Aorta (tissue), 5 donors: Measurements from ENCODE around the gene ERC2. TPM values are rescaled to one million over a fixed set of nuclear protein-coding genes. Genes with fewer than 3 reads are reported as not detected.
A peak's percentile ranks its signal among the peaks of the same experiment; 100 is the strongest.
"Not testable (repeated sequence)": the region's sequence is repeated elsewhere in the genome, so short reads cannot be mapped to it uniquely, and the experiment has no call there.

ENCODE experiments used
- ATAC-seq: fragments of 200-7000 bp; cut with Tn5 transposase; one replicate; pipeline ENCODE4 v1.9.1; 2022; ENCODE audit warnings: moderate library complexity; ENCODE audit not compliant: low FRiP score
- DNase-seq, 2 donors: peaks; one replicate each; pipeline ENCODE4 v3.0.0-alpha.2; 2020
- H3K27ac ChIP-seq, 2 donors: one replicate each; pipeline ENCODE4 v1.5.1; 2013; ENCODE audit warnings: low read length in 2 of 2, mild to moderate bottlenecking in 2 of 2, moderate library complexity in 2 of 2, control low read depth in 1 of 2, inconsistent platforms in 1 of 2, low read depth in 1 of 2
- H3K27me3 ChIP-seq, 2 donors: one replicate each; pipeline ENCODE4 v1.6.1; 2013; ENCODE audit warnings: control low read depth in 1 of 2, low read length in 1 of 2, mild to moderate bottlenecking in 1 of 2, moderate library complexity in 1 of 2; ENCODE audit not compliant: insufficient read depth in 2 of 2, control insufficient read depth in 1 of 2
- H3K36me3 ChIP-seq, 2 donors: one replicate each; pipeline ENCODE4 v1.6.1; 2013; ENCODE audit warnings: control low read depth in 1 of 2, low read length in 1 of 2, mild to moderate bottlenecking in 1 of 2; ENCODE audit not compliant: insufficient read depth in 2 of 2, control insufficient read depth in 1 of 2
- H3K4me1 ChIP-seq, 2 donors: one replicate each; pipeline ENCODE4 v1.6.1; 2013; ENCODE audit warnings: low read length in 2 of 2, control low read depth in 1 of 2, mild to moderate bottlenecking in 1 of 2, moderate library complexity in 1 of 2; ENCODE audit not compliant: insufficient read depth in 2 of 2, control insufficient read depth in 1 of 2
- H3K4me3 ChIP-seq, 2 donors: one replicate each; pipeline ENCODE4 v1.5.1; 2013; ENCODE audit warnings: low read length in 2 of 2, control low read depth in 1 of 2, mild to moderate bottlenecking in 1 of 2
- H3K9me3 ChIP-seq: one replicate; pipeline ENCODE4 v1.6.1; 2013; ENCODE audit warnings: mild to moderate bottlenecking, low read length; ENCODE audit not compliant: control insufficient read depth
- WGBS, 2 donors: extraction: QIAGEN DNeasy Blood & Tissue Kit; methylation state at CpG; one replicate each; pipeline ENCODE4 v1.1.7; 2013; 5-methylcytosine and 5-hydroxymethylcytosine counted together
- intact Hi-C, 2 donors: fragments of 100-400 bp; cut with DNase I; formaldehyde crosslinking; loops; one replicate each; pipeline versions ENCODE4 v1.14.2 to v1.15.0; 2022
- polyA plus RNA-seq, 2 donors: library from polyadenylated mRNA; stranded (reverse); fragments of 200-250 nt; gene quantifications; one replicate each; pipeline ENCODE4 v1.2.3, GENCODE V29; 2013
- total RNA-seq, 2 donors: library from RNA; stranded (reverse); fragmentation: NEBNext Ultra II Directional; extraction: Animal tissue kit (Norgen Biotek cat#: 25700); gene quantifications; one replicate each; pipeline ENCODE4 v1.2.1, GENCODE V29; 2021
- donor health status: healthy with polysubstance abuse.
- donor health status: Bipolar disorder and iron deficiency.
- donor health status: DM: no; HTN: no; CAD: no.
- donor health status: DM: no; HTN: no; CAD: no.
- donor health status: DM: yes; HTN: yes; CAD: no.

The ERC2 gene
- total and polyA plus RNA-seq, 4 donors, result 0.27 to 0.55 TPM; not detected in 2

DNA sequence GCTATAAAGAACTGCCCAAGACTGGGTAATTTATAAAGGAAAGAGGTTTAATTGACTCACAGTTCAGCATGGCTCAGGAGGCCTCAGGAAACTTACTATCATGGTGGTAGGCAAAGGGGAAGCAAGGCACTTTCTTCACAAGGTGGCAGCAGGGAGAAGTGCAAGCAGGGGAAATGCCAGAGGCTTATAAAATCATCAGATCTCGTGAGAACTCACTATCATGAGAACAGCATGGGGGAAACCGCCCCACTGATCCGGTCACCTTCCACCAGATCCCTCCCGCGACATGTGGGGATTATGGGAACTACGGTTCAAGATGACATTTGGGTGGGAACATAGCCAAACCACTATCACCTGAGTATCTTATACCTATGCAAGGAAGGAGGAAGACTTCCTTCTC, 963.2 kb downstream of the ERC2 start:
- ATAC-seq, DNase-seq, H3K4me3 ChIP-seq, H3K9me3 ChIP-seq, H3K4me1 ChIP-seq, H3K27ac ChIP-seq, H3K36me3 ChIP-seq, intact Hi-C loops, H3K27me3 ChIP-seq: not testable (repeated sequence)
- 42 to 50% methylated on average over 6 of the region's 6 CpGs for WGBS, 2 donors

DNA sequence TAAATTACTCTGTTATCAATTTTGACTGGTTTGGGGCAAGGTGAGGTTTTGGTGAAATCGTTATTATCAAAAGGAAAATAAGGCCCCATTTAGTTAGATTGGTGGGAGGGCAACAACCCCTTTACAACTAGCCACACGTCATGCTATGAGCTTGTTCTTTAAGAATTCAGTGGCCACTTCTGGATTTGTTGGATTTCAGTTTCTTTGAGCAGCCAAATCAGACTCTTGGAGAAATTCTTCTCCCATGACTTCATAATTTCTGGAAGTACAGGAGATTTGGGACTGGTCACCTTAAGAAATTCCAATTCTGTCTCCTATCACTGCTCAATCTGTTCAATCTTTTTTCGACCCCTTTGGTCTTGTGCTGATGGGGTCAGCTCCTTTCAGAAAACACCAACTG, 966.4 kb downstream of the ERC2 start:
- 73 to 80% methylated on average over 3 of the region's 3 CpGs for WGBS, 2 donors
- intact Hi-C loops, result no loop called here

DNA sequence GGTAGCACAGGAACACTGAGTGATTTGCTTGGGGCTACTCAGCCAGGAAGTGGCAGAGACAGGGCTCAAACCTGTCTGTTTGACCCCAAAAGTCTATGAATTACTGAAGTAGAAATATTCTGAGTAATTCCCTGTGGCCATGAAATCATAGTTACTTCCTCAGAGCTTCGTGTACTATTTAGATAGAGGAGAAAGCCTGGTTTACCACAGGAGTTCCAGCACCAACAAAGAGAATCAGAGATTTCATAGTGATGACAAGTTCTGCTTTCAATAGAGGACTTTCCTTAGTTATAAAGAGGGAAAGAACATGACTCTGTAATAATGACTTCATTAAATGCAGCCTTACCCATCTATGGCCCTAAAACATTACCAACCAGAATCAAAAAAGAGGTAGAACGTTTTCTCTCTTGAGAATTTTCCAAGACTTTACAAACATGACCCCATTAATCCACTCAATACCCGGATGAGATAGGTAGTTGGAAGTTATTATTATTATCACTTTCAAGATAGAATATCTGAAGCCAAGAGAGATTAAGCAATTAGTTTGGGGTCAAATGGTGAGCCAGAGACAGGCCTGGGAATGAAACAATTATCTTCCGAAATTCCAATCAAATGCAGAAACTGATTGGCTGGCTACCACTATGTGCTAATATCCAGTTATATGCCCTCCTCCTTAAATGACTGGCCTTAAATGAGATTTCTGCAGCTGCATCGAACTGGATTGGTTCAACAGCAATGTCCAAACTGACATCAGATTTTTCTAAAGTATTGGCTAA, 967.5 kb downstream of the ERC2 start:
- DNase-seq (no peak), ATAC-seq (no peak)
- H3K36me3 ChIP-seq, result no peaks in the 10 kb centered on the region
- intact Hi-C loops, result no loop called here
- H3K4me3 ChIP-seq, result no peak overlapping the region
- peaks cover 0 to 5% of the 10 kb centered on the region in 2 donors for H3K27me3 ChIP-seq
- no peak overlapping the region for H3K27ac ChIP-seq
- H3K4me1 ChIP-seq, result no peaks in the 10 kb centered on the region
- WGBS, 2 donors, result 73 to 75% methylated on average over 5 of the region's 5 CpGs
- no peaks in the 10 kb centered on the region for H3K9me3 ChIP-seq

More for the DNA sequence above, 966.4 kb downstream of the ERC2 start:
- H3K36me3 ChIP-seq, result no peaks in the 10 kb centered on the region
- ATAC-seq (no peak), DNase-seq (no peak)
- H3K9me3 ChIP-seq, result no peaks in the 10 kb centered on the region
- H3K27me3 ChIP-seq, result peaks cover 0 to 6% of the 10 kb centered on the region in 2 donors
- no peak overlapping the region for H3K4me3 ChIP-seq
- no peak overlapping the region for H3K27ac ChIP-seq
- H3K4me1 ChIP-seq, result no peaks in the 10 kb centered on the region

DNA sequence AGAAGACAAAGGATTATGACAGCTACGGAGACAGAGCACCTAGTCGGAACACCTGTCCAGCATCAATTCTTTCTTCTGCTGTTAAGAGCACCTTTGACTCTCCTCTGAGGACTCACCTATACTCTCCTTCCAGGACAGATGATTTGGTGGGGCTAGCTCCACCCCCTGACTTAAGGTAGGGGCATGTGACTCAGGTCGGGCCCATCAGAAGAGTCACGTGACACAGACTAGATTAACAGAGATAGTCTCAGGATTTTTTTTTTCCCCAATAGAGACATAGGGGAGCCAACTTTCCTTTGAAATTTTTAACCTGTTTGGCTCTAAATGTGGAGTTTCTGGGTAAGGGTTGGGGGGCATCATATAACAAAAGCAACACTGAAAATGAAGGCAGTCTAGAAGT, 969.7 kb downstream of the ERC2 start:
- Histone ChIP-seq H3K9me3 (no peaks in the 10 kb centered on the region), H3K4me1 (no peaks in the 10 kb centered on the region), H3K27ac (no peak overlapping the region), H3K27me3 (peaks cover 0 to 3% of the 10 kb centered on the region in 2 donors), H3K36me3 (no peaks in the 10 kb centered on the region), H3K4me3 (no peak overlapping the region)
- intact Hi-C loops, result no loop called here
- whole genome bisulfite sequencing, 2 donors, result 85 to 86% methylated on average over 4 of the region's 4 CpGs
- ATAC-seq (no peak), DNase-seq (no peak)

DNA sequence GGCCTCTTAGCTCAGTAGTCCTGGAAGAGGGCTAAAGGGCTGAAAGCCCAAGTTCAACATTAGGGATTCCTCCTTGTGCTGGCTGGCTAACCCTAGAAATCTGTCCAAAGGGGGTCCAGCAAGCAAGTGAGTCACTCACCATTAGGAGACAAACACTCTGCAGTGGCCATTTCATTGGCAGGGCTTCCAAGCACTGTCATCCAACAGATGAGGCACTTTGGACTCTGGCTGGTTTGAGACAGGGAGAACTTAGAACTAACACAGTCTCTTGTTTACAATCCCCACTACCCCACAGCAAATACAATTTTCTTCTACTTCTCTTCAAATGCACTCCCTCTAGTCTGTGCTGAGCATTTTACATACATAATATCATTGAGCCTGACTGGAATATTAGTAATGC, 971.0 kb downstream of the ERC2 start:
- Histone ChIP-seq H3K4me3 (no peak overlapping the region), H3K9me3 (no peaks in the 10 kb centered on the region), H3K27ac (no peak overlapping the region), H3K4me1 (no peaks in the 10 kb centered on the region), H3K27me3 (peaks cover 0 to 3% of the 10 kb centered on the region in 2 donors), H3K36me3 (no peaks in the 10 kb centered on the region)
- ATAC-seq (peak; percentile 54), DNase-seq (no peak)
- intact Hi-C loops, result no loop called here

DNA sequence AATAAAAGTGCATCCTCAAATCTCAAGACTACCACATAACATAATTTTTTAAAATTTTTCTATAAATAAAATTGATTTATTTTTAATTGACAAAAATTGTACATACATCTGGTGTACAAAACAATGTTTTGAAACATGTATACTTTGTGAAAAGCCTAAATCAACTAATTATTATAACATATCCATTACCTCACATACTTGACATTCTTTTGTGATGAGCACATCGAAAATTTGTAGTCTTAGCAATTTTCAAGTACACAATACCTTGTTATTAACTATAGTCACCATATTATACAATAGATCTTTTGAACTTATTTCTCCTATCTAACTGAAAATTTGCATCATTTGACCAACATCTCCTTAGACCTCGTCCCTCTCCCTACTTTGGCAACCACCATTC, 973.3 kb downstream of the ERC2 start:
- DNase-seq (no peak), ATAC-seq (no peak)
- no peaks in the 10 kb centered on the region for H3K9me3 ChIP-seq
- H3K36me3 ChIP-seq, result no peaks in the 10 kb centered on the region
- H3K4me3 ChIP-seq, result no peak overlapping the region
- intact Hi-C loops, result no loop called here
- 71 to 78% methylated on average over 2 of the region's 2 CpGs for WGBS, 2 donors
- H3K4me1 ChIP-seq, result no peaks in the 10 kb centered on the region
- peaks cover 0 to 3% of the 10 kb centered on the region in 2 donors for H3K27me3 ChIP-seq
- H3K27ac ChIP-seq, result no peak overlapping the region

DNA sequence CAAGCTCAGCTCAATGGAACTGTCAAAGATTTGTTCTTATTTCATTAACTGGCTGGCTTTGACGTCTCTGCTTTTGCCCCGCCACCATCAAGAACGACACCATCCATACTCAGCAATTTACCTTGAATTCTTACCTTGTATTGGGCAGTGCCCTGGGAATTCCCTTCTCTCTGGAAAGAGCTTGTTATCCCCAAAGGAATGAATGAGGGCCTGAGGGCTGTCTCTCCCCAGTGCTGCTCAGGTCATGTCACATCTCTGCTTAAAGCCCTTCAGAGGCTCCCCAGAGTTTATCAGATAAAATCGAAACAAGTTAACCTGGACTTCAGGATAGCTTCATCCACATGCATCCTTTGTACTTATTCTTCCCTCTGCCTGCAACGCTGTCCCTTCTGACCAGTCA, 975.3 kb downstream of the ERC2 start:
- Histone ChIP-seq H3K27me3 (peaks cover 0 to 3% of the 10 kb centered on the region in 2 donors), H3K4me1 (no peaks in the 10 kb centered on the region), H3K4me3 (no peak overlapping the region), H3K27ac (no peak overlapping the region), H3K9me3 (no peaks in the 10 kb centered on the region), H3K36me3 (no peaks in the 10 kb centered on the region)
- intact Hi-C loops, result no loop called here
- WGBS, 2 donors, result 84 to 87% methylated on average over 5 of the region's 5 CpGs
- ATAC-seq (no peak), DNase-seq (no peak)

DNA sequence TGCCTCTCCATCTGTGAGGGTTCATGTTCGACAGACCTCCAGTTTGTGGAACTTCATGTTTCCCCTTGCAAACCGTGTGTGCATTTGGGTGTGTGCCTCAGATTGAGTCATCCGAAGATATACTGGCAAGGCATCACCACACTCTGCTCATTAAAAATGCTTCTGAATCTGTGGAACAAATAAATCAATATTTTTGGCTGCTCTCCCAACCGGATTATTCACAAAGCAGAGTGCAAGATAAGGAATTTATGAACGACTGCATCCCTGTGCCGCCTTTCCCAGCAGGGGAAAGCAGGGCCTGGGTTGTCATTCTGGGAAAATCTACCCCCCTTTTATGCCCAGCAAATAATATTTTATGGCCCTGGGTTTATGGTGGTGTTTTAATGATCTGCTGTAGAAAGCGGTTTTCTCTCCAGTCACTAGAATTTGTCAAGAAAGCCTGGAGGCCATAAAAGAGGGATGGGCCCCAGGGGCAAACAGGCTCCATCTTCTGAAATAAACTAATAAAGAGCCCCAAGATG, 976.9 kb downstream of the ERC2 start:
- Histone ChIP-seq H3K4me3 (no peak overlapping the region), H3K9me3 (no peaks in the 10 kb centered on the region), H3K27me3 (no peaks in the 10 kb centered on the region), H3K36me3 (no peaks in the 10 kb centered on the region), H3K4me1 (no peaks in the 10 kb centered on the region), H3K27ac (no peak overlapping the region)
- DNase-seq (no peak), ATAC-seq (no peak)
- WGBS, 2 donors, result 67 to 75% methylated on average over 7 of the region's 7 CpGs
- intact Hi-C loops, result no loop called here

DNA sequence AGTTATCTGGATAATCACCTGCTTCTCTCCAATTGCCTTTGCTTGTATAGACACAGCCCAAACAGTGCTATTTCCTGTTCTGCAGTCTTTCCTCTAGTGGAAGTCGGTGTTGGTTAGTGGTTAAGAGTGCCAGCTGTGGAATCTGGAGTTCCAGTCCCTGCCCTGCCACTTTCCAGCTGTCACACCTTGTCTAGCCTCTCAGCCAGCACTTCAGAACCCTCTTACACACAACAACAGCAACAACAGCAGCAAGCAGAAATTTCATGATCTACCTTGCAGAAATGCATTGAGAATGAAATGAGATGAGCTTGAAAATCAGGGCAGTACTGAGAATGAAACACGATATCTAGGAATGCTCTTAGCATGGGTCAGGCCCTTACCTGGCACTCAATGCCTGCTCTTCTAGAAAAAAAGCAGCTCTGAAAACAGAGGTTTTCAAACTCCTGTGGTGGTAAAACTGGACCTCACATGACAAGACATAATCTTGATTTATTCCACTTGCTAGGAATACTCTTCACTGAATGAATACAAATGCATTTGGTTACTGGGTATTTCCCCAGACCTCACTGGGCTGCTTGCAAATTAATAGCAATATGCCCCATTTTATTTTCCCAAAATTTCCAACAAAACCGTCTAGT, 977.9 kb downstream of the ERC2 start:
- H3K27ac ChIP-seq, result no peak overlapping the region
- H3K9me3 ChIP-seq, result no peaks in the 10 kb centered on the region
- no peaks in the 10 kb centered on the region for H3K4me1 ChIP-seq
- H3K36me3 ChIP-seq, result no peaks in the 10 kb centered on the region
- intact Hi-C loops, result no loop called here
- ATAC-seq (no peak), DNase-seq (no peak)
- H3K27me3 ChIP-seq, result no peaks in the 10 kb centered on the region
- WGBS, 2 donors, result 41 to 50% methylated on average over 3 of the region's 3 CpGs
- no peak overlapping the region for H3K4me3 ChIP-seq
